Measurements from ENCODE around the gene ERC2.

DNA sequence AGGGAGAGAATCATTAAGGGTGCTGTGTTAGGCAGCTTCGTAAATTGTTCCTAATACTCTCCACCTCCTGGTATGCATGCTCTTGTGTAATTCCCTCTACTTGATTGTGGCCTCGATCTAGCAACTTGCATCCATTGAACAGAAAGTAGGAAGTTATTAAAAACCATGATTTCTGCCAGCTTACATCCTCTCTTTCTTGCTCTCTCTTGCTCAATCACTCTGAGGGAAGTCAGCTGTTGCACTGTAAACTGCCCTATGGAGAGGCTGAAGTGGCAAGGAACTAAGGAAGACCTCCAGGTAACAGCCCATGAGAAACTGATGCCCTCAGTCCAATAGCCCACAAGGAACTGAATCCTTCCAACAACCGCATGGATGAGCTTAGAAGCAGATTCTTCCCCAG lies 92.6 kb downstream of the ERC2 start:
- TF ChIP-seq POLR2A (IDR thresholded peaks at IDR 0.05; ENCODE audit: low read depth, low read length): no peak
- TF ChIP-seq, protein P1, sequence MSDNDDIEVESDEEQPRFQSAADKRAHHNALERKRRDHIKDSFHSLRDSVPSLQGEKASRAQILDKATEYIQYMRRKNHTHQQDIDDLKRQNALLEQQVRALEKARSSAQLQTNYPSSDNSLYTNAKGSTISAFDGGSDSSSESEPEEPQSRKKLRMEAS (IDR thresholded peaks at IDR 0.05; ENCODE audit: insufficient read depth, insufficient read length): no peak
- no peak for TF ChIP-seq POLR2AphosphoS5 (IDR thresholded peaks at IDR 0.05; ENCODE audit: insufficient read depth, low read depth, low read length)
- TF ChIP-seq EZH2 (IDR thresholded peaks at IDR 0.05; ENCODE audit: borderline replicate concordance, low read depth, low read length, severe bottlenecking): no peak
- TF ChIP-seq, protein P2, sequence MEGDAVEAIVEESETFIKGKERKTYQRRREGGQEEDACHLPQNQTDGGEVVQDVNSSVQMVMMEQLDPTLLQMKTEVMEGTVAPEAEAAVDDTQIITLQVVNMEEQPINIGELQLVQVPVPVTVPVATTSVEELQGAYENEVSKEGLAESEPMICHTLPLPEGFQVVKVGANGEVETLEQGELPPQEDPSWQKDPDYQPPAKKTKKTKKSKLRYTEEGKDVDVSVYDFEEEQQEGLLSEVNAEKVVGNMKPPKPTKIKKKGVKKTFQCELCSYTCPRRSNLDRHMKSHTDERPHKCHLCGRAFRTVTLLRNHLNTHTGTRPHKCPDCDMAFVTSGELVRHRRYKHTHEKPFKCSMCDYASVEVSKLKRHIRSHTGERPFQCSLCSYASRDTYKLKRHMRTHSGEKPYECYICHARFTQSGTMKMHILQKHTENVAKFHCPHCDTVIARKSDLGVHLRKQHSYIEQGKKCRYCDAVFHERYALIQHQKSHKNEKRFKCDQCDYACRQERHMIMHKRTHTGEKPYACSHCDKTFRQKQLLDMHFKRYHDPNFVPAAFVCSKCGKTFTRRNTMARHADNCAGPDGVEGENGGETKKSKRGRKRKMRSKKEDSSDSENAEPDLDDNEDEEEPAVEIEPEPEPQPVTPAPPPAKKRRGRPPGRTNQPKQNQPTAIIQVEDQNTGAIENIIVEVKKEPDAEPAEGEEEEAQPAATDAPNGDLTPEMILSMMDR (IDR thresholded peaks at IDR 0.05; ENCODE audit: extremely low read depth in 1 of 2, insufficient read depth in 1 of 2, low read depth in 1 of 2, low read length in 2 of 2): no peak
- no peak for TF ChIP-seq FOS (IDR thresholded peaks at IDR 0.05; ENCODE audit: borderline replicate concordance, insufficient read depth, low read length)
- no peak for TF ChIP-seq GATA2 (IDR thresholded peaks at IDR 0.05; ENCODE audit: insufficient read depth, insufficient read length, low read depth, low read length)
